Esophagus (tissue), 2 donors: ENCODE data around the gene HCAR1. TPM values are rescaled to one million over a fixed set of nuclear protein-coding genes. Genes with fewer than 3 reads are reported as not detected.
A peak's percentile ranks its signal among the peaks of the same experiment; 100 is the strongest.
"Not testable (repeated sequence)": the region's sequence is repeated elsewhere in the genome, so short reads cannot be mapped to it uniquely, and the experiment has no call there.

Experiments
- H3K27ac ChIP-seq, 2 donors: one replicate each; pipeline ENCODE4 v1.5.1; 2013; ENCODE audit warnings: low read depth in 2 of 2, mild to moderate bottlenecking in 2 of 2, inconsistent platforms in 1 of 2, low read length in 1 of 2, moderate library complexity in 1 of 2
- H3K27me3 ChIP-seq, 2 donors: one replicate each; pipeline ENCODE4 v1.6.1; 2013; ENCODE audit warnings: low read length in 2 of 2, control low read depth in 1 of 2, mild to moderate bottlenecking in 1 of 2; ENCODE audit not compliant: insufficient read depth in 2 of 2, control insufficient read depth in 1 of 2
- H3K36me3 ChIP-seq, 2 donors: one replicate each; pipeline ENCODE4 v1.6.1; 2013; ENCODE audit warnings: low read length in 1 of 2; ENCODE audit not compliant: control insufficient read depth in 2 of 2, insufficient read depth in 2 of 2
- H3K4me1 ChIP-seq, 2 donors: one replicate each; pipeline ENCODE4 v1.6.1; 2013; ENCODE audit warnings: low read length in 1 of 2; ENCODE audit not compliant: control insufficient read depth in 2 of 2, insufficient read depth in 2 of 2
- H3K4me3 ChIP-seq, 2 donors: one replicate each; pipeline ENCODE4 v1.5.1; 2013; ENCODE audit warnings: low read length in 2 of 2, mild to moderate bottlenecking in 2 of 2, low read depth in 1 of 2, moderate library complexity in 1 of 2
- H3K9me3 ChIP-seq, 2 donors: one replicate each; pipeline ENCODE4 v1.6.1; 2013; ENCODE audit warnings: mild to moderate bottlenecking in 2 of 2, low read depth in 1 of 2, low read length in 1 of 2, moderate library complexity in 1 of 2; ENCODE audit not compliant: control insufficient read depth in 2 of 2, insufficient read depth in 1 of 2
- WGBS, 2 donors: extraction: QIAGEN DNeasy Blood & Tissue Kit; methylation state at CpG; one replicate each; pipeline ENCODE4 v1.1.7; 2013; 5-methylcytosine and 5-hydroxymethylcytosine counted together
- polyA plus RNA-seq, 2 donors: library from polyadenylated mRNA; stranded (reverse); fragments of 200-250 nt; gene quantifications; one replicate each; pipeline ENCODE4 v1.2.3, GENCODE V29; 2013
- donor health status: healthy with polysubstance abuse.
- donor health status: Bipolar disorder and iron deficiency.

The HCAR1 gene
- polyA plus RNA-seq, 2 donors: 0.15 to 0.18 TPM

GRCh38 chr12:122722387-122722786 lies 8.3 kb downstream of the HCAR1 start:
- no peaks in the 10 kb centered on the region for H3K27me3 ChIP-seq
- peak overlapping the region in 1 of 2 donors; percentile 80 for H3K27ac ChIP-seq
- H3K36me3 ChIP-seq: no peaks in the 10 kb centered on the region
- WGBS, 2 donors: 66 to 72% methylated on average over 1 of the region's 1 CpG
- H3K4me3 ChIP-seq: no peak overlapping the region
- H3K9me3 ChIP-seq: no peaks in the 10 kb centered on the region
- no peaks in the 10 kb centered on the region for H3K4me1 ChIP-seq

GRCh38 chr12:122721057-122721545 lies 9.5 kb downstream of the HCAR1 start:
- H3K27ac ChIP-seq: peak overlapping the region; percentile 79 to 90
- H3K4me3 ChIP-seq: no peak overlapping the region
- H3K9me3 ChIP-seq: no peaks in the 10 kb centered on the region
- H3K4me1 ChIP-seq: peaks cover 0 to 1% of the 10 kb centered on the region in 2 donors
- no peaks in the 10 kb centered on the region for H3K36me3 ChIP-seq
- WGBS, 2 donors: 44 to 51% methylated on average over 11 of the region's 11 CpGs
- no peaks in the 10 kb centered on the region for H3K27me3 ChIP-seq

DNA sequence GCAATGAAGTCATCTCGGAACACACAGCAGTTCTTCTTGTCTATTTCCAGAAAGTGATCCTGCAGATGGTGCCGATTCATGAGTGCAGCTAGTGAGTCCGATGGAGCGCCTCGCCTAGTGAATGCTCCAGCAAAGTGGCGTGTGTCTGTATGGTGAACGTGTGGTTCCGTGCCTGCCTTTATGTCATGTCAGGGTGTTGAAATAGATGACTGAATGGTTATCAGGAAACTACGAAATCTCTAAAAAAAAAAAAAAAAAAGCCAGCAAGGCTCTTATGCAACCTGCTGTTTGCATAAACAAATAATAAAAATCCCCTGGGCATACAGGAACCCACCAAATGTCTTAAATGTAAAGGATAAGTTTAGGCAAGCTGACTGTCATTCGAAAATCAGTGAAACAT lies 14.0 kb downstream of the HCAR1 start, which contains the start of gene HCAR3:
HCAR3 (minus strand) TSS at position 154 of the 400 bp plus-strand sequence; CDS start at position 80, 74 bp downstream.
- H3K4me3 ChIP-seq: peak within 1 kb of the TSS; percentile 28 to 41
- 56 to 57% methylated on average over 10 of the region's 10 CpGs for WGBS, 2 donors
- H3K27ac ChIP-seq: peak within 1 kb of the TSS; percentile 59 to 85
- not testable (repeated sequence) for H3K9me3 ChIP-seq, H3K4me1 ChIP-seq, H3K36me3 ChIP-seq, H3K27me3 ChIP-seq

GRCh38 chr12:122715211-122715610 lies 15.4 kb downstream of the HCAR1 start:
- not testable (repeated sequence) for H3K4me1 ChIP-seq, H3K36me3 ChIP-seq, H3K27me3 ChIP-seq, H3K27ac ChIP-seq, H3K9me3 ChIP-seq
- 74 to 87% methylated on average over 6 of the region's 6 CpGs for WGBS, 2 donors
- H3K4me3 ChIP-seq: peak overlapping the region; percentile 27 to 28

DNA sequence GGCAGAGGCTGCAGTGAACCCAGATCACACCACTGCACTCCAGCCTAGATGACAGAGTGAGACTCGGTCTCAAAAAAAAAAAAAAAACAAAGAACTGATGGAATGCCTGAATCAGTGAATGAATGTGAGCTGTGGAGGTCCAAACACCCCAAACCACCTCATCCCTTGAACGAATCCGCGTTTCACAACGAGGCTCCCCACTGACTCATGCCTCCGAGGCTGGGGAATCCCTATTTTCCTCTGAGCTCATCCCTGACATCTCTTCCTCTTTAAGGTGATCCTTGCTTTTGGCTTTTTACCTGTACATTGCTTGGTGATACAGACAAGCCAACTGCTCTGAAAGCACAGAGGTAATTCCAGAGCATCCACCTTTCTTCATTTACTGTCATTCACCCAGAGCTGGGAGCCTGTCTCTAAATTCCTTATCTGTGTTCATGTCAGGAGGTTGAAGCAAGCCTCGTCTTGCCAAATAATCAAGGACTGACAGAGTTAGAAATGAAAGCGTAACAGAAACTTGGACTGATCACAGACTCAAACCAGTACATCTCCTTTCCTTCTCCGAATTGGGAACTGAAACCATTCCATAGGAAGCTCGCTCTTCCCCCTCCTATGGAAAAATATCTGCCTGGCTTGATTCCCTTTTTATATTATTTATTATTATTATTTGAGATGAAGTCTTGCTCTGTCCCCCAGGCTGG lies 17.0 kb downstream of the HCAR1 start:
- not testable (repeated sequence) for H3K36me3 ChIP-seq, H3K9me3 ChIP-seq, H3K27me3 ChIP-seq, H3K4me1 ChIP-seq
- Histone ChIP-seq H3K4me3 (peak overlapping the region in 1 of 2 donors; percentile 39), H3K27ac (peak overlapping the region; percentile 55 to 64)
- 32 to 53% methylated on average over 3 of the region's 10 CpGs for WGBS, 2 donors

- not testable (repeated sequence) for H3K27me3 ChIP-seq, H3K4me1 ChIP-seq, H3K4me3 ChIP-seq, H3K27ac ChIP-seq, H3K36me3 ChIP-seq, H3K9me3 ChIP-seq
- WGBS, 2 donors: 83 to 84% methylated on average over 1 of the region's 1 CpG
Observed at GRCh38 chr12:122711266-122711665, 19.4 kb downstream of the HCAR1 start.

DNA sequence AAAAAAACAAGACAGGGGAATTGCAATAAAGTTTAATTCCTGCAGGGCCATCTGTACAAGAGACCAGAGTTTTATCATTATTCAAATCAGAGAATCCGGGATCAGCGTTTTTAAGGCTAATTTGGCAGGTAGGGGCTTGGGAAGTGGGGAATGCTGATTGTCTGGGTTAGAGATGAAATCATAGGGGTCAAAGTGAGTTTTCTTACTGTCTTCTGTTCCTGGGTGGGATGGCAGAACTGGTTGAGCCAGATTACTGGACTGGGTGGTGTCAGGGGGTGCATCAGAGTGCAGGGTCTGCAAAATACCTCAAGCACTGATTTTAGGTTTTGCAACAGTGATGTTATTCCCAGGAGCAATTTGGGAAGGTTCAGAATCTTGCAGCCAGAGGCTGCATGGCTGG lies 20.3 kb downstream of the HCAR1 start:
- WGBS, 2 donors: 50 to 68% methylated on average over 2 of the region's 2 CpGs
- not testable (repeated sequence) for H3K27ac ChIP-seq, H3K4me1 ChIP-seq, H3K9me3 ChIP-seq, H3K27me3 ChIP-seq, H3K4me3 ChIP-seq, H3K36me3 ChIP-seq

- H3K36me3 ChIP-seq: not testable (repeated sequence)
- no CpG with 5 or more reads among the region's 3 CpGs for WGBS, 2 donors
Observed at GRCh38 chr12:122709287-122709686, 21.4 kb downstream of the HCAR1 start.

GRCh38 chr12:122703841-122704240 lies 26.8 kb downstream of the HCAR1 start:
- 77 to 89% methylated on average over 3 of the region's 3 CpGs for WGBS, 2 donors
- H3K4me3 ChIP-seq, H3K36me3 ChIP-seq, H3K4me1 ChIP-seq, H3K27ac ChIP-seq, H3K27me3 ChIP-seq, H3K9me3 ChIP-seq: not testable (repeated sequence)

More at GRCh38 chr12:122709287-122709686, 21.4 kb downstream of the HCAR1 start:
- not testable (repeated sequence) for H3K9me3 ChIP-seq, H3K4me1 ChIP-seq, H3K4me3 ChIP-seq, H3K27ac ChIP-seq, H3K27me3 ChIP-seq
